Gastrocnemius medialis (tissue), 4 donors: Measurements from ENCODE around the gene ME2.

Source experiments
- POLR2A ChIP-seq, 2 donors: fragments of 450-650 bp; IDR thresholded peaks; one replicate each; pipeline ENCODE4 v1.6.1; 2017; ENCODE audit warnings: antibody characterized with exemption in 2 of 2, mild to moderate bottlenecking in 2 of 2, moderate library complexity in 2 of 2
- TF ChIP-seq, protein P1 (sequence below), 5 experiments: fragments of 450-650 bp in 3 of 5; fragments of 200-600 bp in 2 of 5; sonication (generic) in 2 of 5; IDR thresholded peaks in 4 of 5; conservative IDR thresholded peaks in 1 of 5; 1 replicate in 4 of 5; 2 replicates in 1 of 5; pipeline ENCODE4 v1.5.1; 2016 to 2019; ENCODE audit warnings: antibody characterized with exemption in 5 of 5, mild to moderate bottlenecking in 3 of 5, moderate library complexity in 3 of 5

DNA sequence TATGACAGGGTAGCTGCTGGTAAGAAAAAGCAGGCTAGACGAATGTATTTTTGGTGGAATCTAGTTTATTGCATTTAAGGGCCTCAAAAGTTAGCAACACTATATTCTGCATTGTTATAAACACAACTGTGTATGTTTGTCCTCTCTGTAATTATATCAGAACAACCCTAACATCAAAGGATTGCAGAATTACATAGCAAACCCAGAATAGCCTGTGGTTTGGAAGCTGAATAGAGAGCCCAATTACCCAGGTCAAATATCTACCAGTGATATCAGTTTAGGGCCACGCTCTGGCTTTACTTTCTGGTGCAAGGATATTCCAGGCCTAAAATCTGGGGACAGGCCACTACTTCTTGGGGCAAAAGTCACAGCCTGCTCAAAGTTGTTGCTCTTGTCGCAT lies 34.0 kb upstream of the ME2 start:
- TF ChIP-seq, protein P1, sequence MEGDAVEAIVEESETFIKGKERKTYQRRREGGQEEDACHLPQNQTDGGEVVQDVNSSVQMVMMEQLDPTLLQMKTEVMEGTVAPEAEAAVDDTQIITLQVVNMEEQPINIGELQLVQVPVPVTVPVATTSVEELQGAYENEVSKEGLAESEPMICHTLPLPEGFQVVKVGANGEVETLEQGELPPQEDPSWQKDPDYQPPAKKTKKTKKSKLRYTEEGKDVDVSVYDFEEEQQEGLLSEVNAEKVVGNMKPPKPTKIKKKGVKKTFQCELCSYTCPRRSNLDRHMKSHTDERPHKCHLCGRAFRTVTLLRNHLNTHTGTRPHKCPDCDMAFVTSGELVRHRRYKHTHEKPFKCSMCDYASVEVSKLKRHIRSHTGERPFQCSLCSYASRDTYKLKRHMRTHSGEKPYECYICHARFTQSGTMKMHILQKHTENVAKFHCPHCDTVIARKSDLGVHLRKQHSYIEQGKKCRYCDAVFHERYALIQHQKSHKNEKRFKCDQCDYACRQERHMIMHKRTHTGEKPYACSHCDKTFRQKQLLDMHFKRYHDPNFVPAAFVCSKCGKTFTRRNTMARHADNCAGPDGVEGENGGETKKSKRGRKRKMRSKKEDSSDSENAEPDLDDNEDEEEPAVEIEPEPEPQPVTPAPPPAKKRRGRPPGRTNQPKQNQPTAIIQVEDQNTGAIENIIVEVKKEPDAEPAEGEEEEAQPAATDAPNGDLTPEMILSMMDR (IDR thresholded peaks at IDR 0.05 in 4 of 5, conservative IDR thresholded peaks at IDR 0.05 in 1 of 5), result no peak
- TF ChIP-seq POLR2A (IDR thresholded peaks at IDR 0.05), result no peak
